SH-SY5Y (cell line): ENCODE measurements around the gene LHX3.

Experiments used
- GATA2 ChIP-seq: IDR thresholded peaks from 2 replicates; pipeline ENCODE4 v1.6.1; 2011; ENCODE audit warnings: mild to moderate bottlenecking, low read depth, low read length
- GATA3 ChIP-seq: IDR thresholded peaks from 2 replicates; pipeline ENCODE4 v1.6.1; 2011; ENCODE audit warnings: low read depth, mild to moderate bottlenecking, low read length, moderate library complexity

DNA sequence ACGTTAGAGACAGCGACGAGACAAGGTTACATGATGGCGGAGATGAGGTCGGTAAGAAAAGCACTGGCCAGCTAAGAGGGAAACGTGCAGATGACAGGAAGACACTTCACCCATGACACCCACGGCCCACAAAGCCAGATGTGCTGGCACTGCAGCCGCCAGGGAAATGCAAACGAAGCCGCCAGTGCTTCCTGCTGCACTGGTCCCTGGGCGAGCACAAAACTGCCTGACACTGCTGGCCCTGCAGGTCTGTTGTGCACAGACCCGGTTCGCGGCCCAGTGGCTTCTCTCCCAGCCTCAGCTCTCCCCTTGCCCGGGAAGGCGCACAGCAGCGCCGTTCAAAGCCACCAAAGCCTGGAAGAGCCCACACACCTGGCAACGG lies 20.4 kb upstream of the LHX3 start:
- TF ChIP-seq GATA2 (no peak), GATA3 (no peak)
